Upper lobe of left lung (tissue), 6 donors: Measurements from ENCODE around the gene BRD7. TPM values are rescaled to one million over a fixed set of nuclear protein-coding genes. Genes with fewer than 3 reads are reported as not detected.

ENCODE experiments used
- ATAC-seq, 2 donors: fragments of 200-7000 bp; cut with Tn5 transposase; one replicate each; pipeline ENCODE4 v1.9.1; 2022; ENCODE audit warnings: mild to moderate bottlenecking in 2 of 2, moderate library complexity in 2 of 2; ENCODE audit not compliant: low FRiP score in 2 of 2
- DNase-seq, 2 donors: peaks; one replicate each; pipeline ENCODE4 v3.0.0-alpha.2; 2019 to 2020
- H3K27ac ChIP-seq, 4 donors: fragments of 200-600 bp; sonication (generic); one replicate each; pipeline ENCODE4 v1.5.1; 2016 to 2019
- H3K27me3 ChIP-seq, 4 donors: fragments of 200-600 bp; sonication (generic); one replicate each; pipeline ENCODE4 v1.5.1; 2017 to 2019
- H3K36me3 ChIP-seq, 4 donors: fragments of 200-600 bp; sonication (generic); one replicate each; pipeline ENCODE4 v1.5.1; 2016 to 2019
- H3K4me1 ChIP-seq, 4 donors: fragments of 200-600 bp; sonication (generic); one replicate each; pipeline ENCODE4 v1.5.1; 2018 to 2019
- H3K4me3 ChIP-seq, 4 donors: fragments of 200-600 bp; sonication (generic); one replicate each; pipeline ENCODE4 v1.5.1; 2017 to 2019; ENCODE audit warnings: mild to moderate bottlenecking in 2 of 4, moderate library complexity in 1 of 4
- H3K9me3 ChIP-seq, 4 donors: fragments of 200-600 bp; sonication (generic); one replicate each; pipeline ENCODE4 v1.5.1; 2018 to 2019
- EP300 ChIP-seq, 4 donors: sonication (generic); formaldehyde crosslinking; IDR thresholded peaks; one replicate each; pipeline ENCODE4 v1.5.1; 2017; ENCODE audit warnings: antibody characterized with exemption in 4 of 4, control low read depth in 2 of 4
- POLR2A ChIP-seq, 4 donors: fragments of 450-650 bp; IDR thresholded peaks; one replicate each; pipeline ENCODE4 v1.5.1; 2016 to 2017; ENCODE audit warnings: antibody characterized with exemption in 4 of 4, mild to moderate bottlenecking in 2 of 4
- POLR2AphosphoS5 ChIP-seq, 2 donors: sonication (generic); formaldehyde crosslinking; IDR thresholded peaks; one replicate each; pipeline ENCODE4 v1.5.1; 2017; ENCODE audit warnings: antibody characterized with exemption in 2 of 2
- WGBS, 2 donors: methylation state at CpG; one replicate each; pipeline ENCODE4 v1.1.5; 2017 to 2018; 5-methylcytosine and 5-hydroxymethylcytosine counted together
- total RNA-seq, 6 donors: library from RNA; depleted of rRNA in 4 of 6; stranded (reverse); fragments of >200 nt in 4 of 6; gene quantifications; one replicate each; pipeline versions ENCODE4 v1.1.0 to v1.2.1, GENCODE V29; 2016 to 2021
- TF ChIP-seq, protein P1 (sequence below), 6 experiments: fragments of 450-650 bp in 4 of 6; fragments of 200-600 bp in 2 of 6; sonication (generic) in 2 of 6; IDR thresholded peaks; one replicate each; pipeline ENCODE4 v1.5.1; 2016 to 2019; ENCODE audit warnings: antibody characterized with exemption in 6 of 6
- donor health status: DM: no; HTN: no; CAD: no; lungs with moderate emphysema.
- donor health status: DM: no; HTN: yes; CAD: no; lungs with severe emphysema.

BRD7 gene
- total RNA-seq, 6 donors from 2014 or later = 41.5 to 68.2 (median 53.4) TPM

DNA sequence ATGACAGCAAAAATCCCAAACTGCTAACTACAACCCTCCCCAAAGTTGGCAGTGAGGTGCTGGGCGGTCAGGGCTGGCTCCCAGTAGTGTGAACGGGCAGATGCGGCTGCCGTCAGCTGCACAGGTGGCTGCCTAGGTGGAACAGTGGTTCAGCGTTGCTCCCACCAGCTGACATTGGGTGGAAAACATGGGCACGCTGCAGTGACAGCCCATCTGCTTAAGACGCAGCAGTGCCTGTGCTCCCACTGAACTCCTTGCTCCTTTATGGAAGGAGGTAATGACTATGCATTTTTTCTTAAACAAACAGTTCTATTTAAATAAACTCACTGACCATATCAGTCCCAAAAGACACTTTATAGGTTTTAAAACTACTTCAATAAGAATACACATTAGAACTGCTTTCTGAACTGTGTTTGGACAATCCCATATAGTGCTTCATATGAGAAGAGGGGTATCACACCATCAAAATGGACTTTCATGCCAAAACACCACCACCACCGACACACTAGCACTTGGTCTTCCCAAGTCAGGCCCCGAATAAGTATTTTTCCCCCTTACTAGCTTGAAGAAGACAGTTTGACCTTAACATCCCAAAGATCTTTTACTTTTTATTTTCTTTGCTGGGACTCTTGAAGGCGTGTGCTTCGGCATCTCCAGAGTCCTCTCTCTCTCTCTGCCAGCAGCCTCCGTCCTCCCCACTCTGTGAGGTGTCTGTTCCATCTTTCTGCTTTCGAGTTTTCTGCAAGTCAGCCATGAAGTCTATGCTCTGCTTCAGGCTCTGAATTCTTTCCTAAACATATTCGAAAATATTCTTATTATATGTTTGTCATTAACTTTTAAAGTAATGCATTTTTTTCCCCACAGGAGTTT, 34.4 kb downstream of the BRD7 start:
- WGBS, 2 donors = 83 to 85% methylated on average over 14 of the region's 14 CpGs
- TF ChIP-seq POLR2A (IDR thresholded peaks at IDR 0.05) = no peak
- no peak for TF ChIP-seq POLR2AphosphoS5 (IDR thresholded peaks at IDR 0.05)
- TF ChIP-seq EP300 (IDR thresholded peaks at IDR 0.05) = no peak
- TF ChIP-seq, protein P1, sequence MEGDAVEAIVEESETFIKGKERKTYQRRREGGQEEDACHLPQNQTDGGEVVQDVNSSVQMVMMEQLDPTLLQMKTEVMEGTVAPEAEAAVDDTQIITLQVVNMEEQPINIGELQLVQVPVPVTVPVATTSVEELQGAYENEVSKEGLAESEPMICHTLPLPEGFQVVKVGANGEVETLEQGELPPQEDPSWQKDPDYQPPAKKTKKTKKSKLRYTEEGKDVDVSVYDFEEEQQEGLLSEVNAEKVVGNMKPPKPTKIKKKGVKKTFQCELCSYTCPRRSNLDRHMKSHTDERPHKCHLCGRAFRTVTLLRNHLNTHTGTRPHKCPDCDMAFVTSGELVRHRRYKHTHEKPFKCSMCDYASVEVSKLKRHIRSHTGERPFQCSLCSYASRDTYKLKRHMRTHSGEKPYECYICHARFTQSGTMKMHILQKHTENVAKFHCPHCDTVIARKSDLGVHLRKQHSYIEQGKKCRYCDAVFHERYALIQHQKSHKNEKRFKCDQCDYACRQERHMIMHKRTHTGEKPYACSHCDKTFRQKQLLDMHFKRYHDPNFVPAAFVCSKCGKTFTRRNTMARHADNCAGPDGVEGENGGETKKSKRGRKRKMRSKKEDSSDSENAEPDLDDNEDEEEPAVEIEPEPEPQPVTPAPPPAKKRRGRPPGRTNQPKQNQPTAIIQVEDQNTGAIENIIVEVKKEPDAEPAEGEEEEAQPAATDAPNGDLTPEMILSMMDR (IDR thresholded peaks at IDR 0.05) = no peak
- Histone ChIP-seq H3K27me3 (no peaks in the 10 kb centered on the region), H3K4me1 (peaks cover 11 to 28% (median 20%) of the 10 kb centered on the region in 4 donors), H3K27ac (peak overlapping the region in 1 of 4 donors; percentile 4), H3K4me3 (no peak overlapping the region), H3K36me3 (peaks cover 3 to 61% (median 11%) of the 10 kb centered on the region in 4 donors), H3K9me3 (no peaks in the 10 kb centered on the region)
- ATAC-seq (peak in 1 of 2 donors; percentile 53), DNase-seq (peak in 1 of 2 donors; percentile 43)

DNA sequence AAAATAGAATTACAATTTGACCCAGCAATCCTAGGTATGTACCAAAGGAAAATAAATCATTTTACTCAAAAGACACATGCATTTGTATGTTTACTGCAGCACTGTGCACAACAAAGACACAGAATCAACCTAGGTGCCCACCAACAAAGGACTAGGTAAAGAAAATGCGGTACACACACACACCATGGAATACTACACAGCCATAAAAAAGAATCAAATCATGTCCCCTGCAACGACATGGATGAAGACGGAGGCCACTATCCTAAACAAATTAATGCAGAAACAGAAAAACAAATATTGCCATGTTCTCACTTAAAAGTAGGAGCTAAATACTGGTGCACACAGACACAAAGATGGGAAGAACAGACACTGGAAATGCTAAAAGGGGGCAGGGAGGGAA, 36.2 kb downstream of the BRD7 start:
- Histone ChIP-seq H3K27me3 (no peaks in the 10 kb centered on the region), H3K27ac (no peak overlapping the region), H3K36me3 (peaks cover 0 to 58% (median 4%) of the 10 kb centered on the region in 4 donors), H3K4me3 (no peak overlapping the region), H3K9me3 (no peaks in the 10 kb centered on the region), H3K4me1 (peaks cover 4 to 18% (median 11%) of the 10 kb centered on the region in 4 donors)
- no peak for TF ChIP-seq EP300 (IDR thresholded peaks at IDR 0.05)
- TF ChIP-seq POLR2A (IDR thresholded peaks at IDR 0.05) = no peak
- TF ChIP-seq, protein P1 (IDR thresholded peaks at IDR 0.05) = no peak
- no peak for TF ChIP-seq POLR2AphosphoS5 (IDR thresholded peaks at IDR 0.05)
- 95 to 100% methylated on average over 3 of the region's 3 CpGs for WGBS, 2 donors
- DNase-seq = no peak
- ATAC-seq = no peak

DNA sequence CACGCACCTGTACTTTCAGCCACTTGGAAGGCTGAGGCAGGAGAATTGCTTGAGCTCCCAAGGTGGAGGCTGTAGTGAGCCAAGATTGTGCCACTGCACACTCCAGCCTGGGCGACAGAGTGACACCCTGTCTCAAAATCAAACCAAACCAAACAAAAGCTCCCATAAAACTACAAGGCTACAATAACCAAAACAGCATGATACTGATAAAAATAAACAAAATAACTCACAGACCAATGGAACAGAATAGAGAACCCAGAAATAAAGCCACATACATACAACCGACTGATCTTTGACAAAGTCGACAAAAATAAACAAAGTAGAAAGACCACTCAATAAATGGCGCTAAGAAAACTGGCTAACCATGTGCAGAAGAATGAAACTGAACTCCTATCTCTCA, 37.2 kb downstream of the BRD7 start:
- peaks cover 0 to 67% (median 4%) of the 10 kb centered on the region in 4 donors for H3K36me3 ChIP-seq
- TF ChIP-seq EP300 (IDR thresholded peaks at IDR 0.05) = no peak
- TF ChIP-seq, protein P1 (IDR thresholded peaks at IDR 0.05) = no peak

DNA sequence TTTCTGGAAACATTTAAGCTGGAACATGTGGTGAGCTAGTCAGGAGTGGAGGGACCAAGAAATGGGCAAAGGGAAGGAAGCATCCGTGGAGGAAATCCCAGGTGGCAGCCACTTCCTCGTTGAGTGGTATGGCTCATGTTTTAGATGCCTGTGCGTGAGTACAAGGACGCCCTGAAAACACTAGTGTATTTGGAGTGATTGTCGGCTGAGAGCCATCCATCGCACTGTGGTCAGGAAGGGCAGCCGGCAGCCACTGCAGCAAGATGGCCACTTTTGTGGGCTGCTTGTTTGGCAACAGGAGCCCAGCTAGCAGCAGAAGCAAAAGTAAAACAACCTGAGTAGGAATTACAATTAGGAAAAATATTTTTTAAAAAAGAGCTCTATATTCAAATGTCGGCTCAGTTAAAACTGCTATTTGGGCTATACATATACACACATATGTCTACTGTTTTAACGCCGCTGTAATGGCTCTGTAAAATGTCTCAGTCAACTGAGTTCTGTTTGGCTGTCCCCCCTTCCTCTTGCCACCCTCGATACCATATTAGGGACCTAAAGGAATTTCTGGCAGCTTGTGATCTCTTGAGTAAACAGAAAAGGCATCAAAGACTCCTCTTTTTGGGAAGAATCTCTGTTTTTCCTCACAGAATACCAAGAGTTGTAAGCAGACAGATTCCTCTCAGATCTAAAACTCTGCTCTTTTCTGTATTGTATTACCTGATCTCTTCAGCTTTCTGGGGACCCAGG, 39.2 kb downstream of the BRD7 start:
- WGBS, 2 donors = 52 to 57% methylated on average over 11 of the region's 11 CpGs
- H3K4me3 ChIP-seq = no peak overlapping the region
- H3K9me3 ChIP-seq = no peaks in the 10 kb centered on the region
- H3K4me1 ChIP-seq = peaks cover 4 to 17% (median 10%) of the 10 kb centered on the region in 4 donors
- peak in 1 of 2 donors; percentile 22 for ATAC-seq
- no peaks in the 10 kb centered on the region for H3K27me3 ChIP-seq
- H3K36me3 ChIP-seq = peaks cover 0 to 72% (median 9%) of the 10 kb centered on the region in 4 donors
- H3K27ac ChIP-seq = peak overlapping the region in 3 of 4 donors; percentile 23 to 31 (median 30)
- no peak for DNase-seq
- TF ChIP-seq, protein P1 (IDR thresholded peaks at IDR 0.05) = no peak

More for the DNA sequence above, 37.2 kb downstream of the BRD7 start:
- DNase-seq (no peak), ATAC-seq (no peak)
- peaks cover 4 to 18% (median 10%) of the 10 kb centered on the region in 4 donors for H3K4me1 ChIP-seq
- no peaks in the 10 kb centered on the region for H3K9me3 ChIP-seq
- 92 to 93% methylated on average over 5 of the region's 5 CpGs for WGBS, 2 donors
- H3K27me3 ChIP-seq = no peaks in the 10 kb centered on the region
- no peak overlapping the region for H3K27ac ChIP-seq
- no peak overlapping the region for H3K4me3 ChIP-seq
